Upper lobe of left lung (tissue), 6 donors: Measurements from ENCODE around the gene FBXO39. TPM values are rescaled to one million over a fixed set of nuclear protein-coding genes. Genes with fewer than 3 reads are reported as not detected.

Source experiments
- ATAC-seq, 2 donors: fragments of 200-7000 bp; cut with Tn5 transposase; one replicate each; pipeline ENCODE4 v1.9.1; 2022; ENCODE audit warnings: mild to moderate bottlenecking in 2 of 2, moderate library complexity in 2 of 2; ENCODE audit not compliant: low FRiP score in 2 of 2
- DNase-seq, 2 donors: peaks; one replicate each; pipeline ENCODE4 v3.0.0-alpha.2; 2019 to 2020
- H3K27ac ChIP-seq, 4 donors: fragments of 200-600 bp; sonication (generic); one replicate each; pipeline ENCODE4 v1.5.1; 2016 to 2019
- H3K27me3 ChIP-seq, 4 donors: fragments of 200-600 bp; sonication (generic); one replicate each; pipeline ENCODE4 v1.5.1; 2017 to 2019
- H3K36me3 ChIP-seq, 4 donors: fragments of 200-600 bp; sonication (generic); one replicate each; pipeline ENCODE4 v1.5.1; 2016 to 2019
- H3K4me1 ChIP-seq, 4 donors: fragments of 200-600 bp; sonication (generic); one replicate each; pipeline ENCODE4 v1.5.1; 2018 to 2019
- H3K4me3 ChIP-seq, 4 donors: fragments of 200-600 bp; sonication (generic); one replicate each; pipeline ENCODE4 v1.5.1; 2017 to 2019; ENCODE audit warnings: mild to moderate bottlenecking in 2 of 4, moderate library complexity in 1 of 4
- H3K9me3 ChIP-seq, 4 donors: fragments of 200-600 bp; sonication (generic); one replicate each; pipeline ENCODE4 v1.5.1; 2018 to 2019
- EP300 ChIP-seq, 4 donors: sonication (generic); formaldehyde crosslinking; IDR thresholded peaks; one replicate each; pipeline ENCODE4 v1.5.1; 2017; ENCODE audit warnings: antibody characterized with exemption in 4 of 4, control low read depth in 2 of 4
- POLR2A ChIP-seq, 4 donors: fragments of 450-650 bp; IDR thresholded peaks; one replicate each; pipeline ENCODE4 v1.5.1; 2016 to 2017; ENCODE audit warnings: antibody characterized with exemption in 4 of 4, mild to moderate bottlenecking in 2 of 4
- POLR2AphosphoS5 ChIP-seq, 2 donors: sonication (generic); formaldehyde crosslinking; IDR thresholded peaks; one replicate each; pipeline ENCODE4 v1.5.1; 2017; ENCODE audit warnings: antibody characterized with exemption in 2 of 2
- WGBS, 2 donors: methylation state at CpG; one replicate each; pipeline ENCODE4 v1.1.5; 2017 to 2018; 5-methylcytosine and 5-hydroxymethylcytosine counted together
- total RNA-seq, 6 donors: library from RNA; depleted of rRNA in 4 of 6; stranded (reverse); fragments of >200 nt in 4 of 6; gene quantifications; one replicate each; pipeline versions ENCODE4 v1.1.0 to v1.2.1, GENCODE V29; 2016 to 2021
- TF ChIP-seq, protein P1 (sequence below), 6 experiments: fragments of 450-650 bp in 4 of 6; fragments of 200-600 bp in 2 of 6; sonication (generic) in 2 of 6; IDR thresholded peaks; one replicate each; pipeline ENCODE4 v1.5.1; 2016 to 2019; ENCODE audit warnings: antibody characterized with exemption in 6 of 6
- donor health status: DM: no; HTN: no; CAD: no; lungs with moderate emphysema.
- donor health status: DM: no; HTN: yes; CAD: no; lungs with severe emphysema.

The FBXO39 gene
- total RNA-seq, 6 donors from 2014 or later: 0.33 to 3.1 TPM; not detected in 4

GRCh38 chr17:6756425-6757031, 19.5 kb upstream of the FBXO39 start:
- H3K4me3 ChIP-seq: peak overlapping the region; percentile 54 to 69 (median 63)
- peaks cover 0 to 35% (median 25%) of the 10 kb centered on the region in 4 donors for H3K36me3 ChIP-seq
- 32 to 43% methylated on average over 7 to 11 of the region's 13 CpGs for WGBS, 2 donors
- no peaks in the 10 kb centered on the region for H3K9me3 ChIP-seq
- TF ChIP-seq, protein P1, sequence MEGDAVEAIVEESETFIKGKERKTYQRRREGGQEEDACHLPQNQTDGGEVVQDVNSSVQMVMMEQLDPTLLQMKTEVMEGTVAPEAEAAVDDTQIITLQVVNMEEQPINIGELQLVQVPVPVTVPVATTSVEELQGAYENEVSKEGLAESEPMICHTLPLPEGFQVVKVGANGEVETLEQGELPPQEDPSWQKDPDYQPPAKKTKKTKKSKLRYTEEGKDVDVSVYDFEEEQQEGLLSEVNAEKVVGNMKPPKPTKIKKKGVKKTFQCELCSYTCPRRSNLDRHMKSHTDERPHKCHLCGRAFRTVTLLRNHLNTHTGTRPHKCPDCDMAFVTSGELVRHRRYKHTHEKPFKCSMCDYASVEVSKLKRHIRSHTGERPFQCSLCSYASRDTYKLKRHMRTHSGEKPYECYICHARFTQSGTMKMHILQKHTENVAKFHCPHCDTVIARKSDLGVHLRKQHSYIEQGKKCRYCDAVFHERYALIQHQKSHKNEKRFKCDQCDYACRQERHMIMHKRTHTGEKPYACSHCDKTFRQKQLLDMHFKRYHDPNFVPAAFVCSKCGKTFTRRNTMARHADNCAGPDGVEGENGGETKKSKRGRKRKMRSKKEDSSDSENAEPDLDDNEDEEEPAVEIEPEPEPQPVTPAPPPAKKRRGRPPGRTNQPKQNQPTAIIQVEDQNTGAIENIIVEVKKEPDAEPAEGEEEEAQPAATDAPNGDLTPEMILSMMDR (IDR thresholded peaks at IDR 0.05): no peak
- TF ChIP-seq POLR2A (IDR thresholded peaks at IDR 0.05) (no peak), EP300 (IDR thresholded peaks at IDR 0.05) (no peak), POLR2AphosphoS5 (IDR thresholded peaks at IDR 0.05) (no peak)
- DNase-seq (peak in 1 of 2 donors; percentile 12), ATAC-seq (no peak)
- peak overlapping the region; percentile 84 to 91 (median 90) for H3K27ac ChIP-seq
- H3K27me3 ChIP-seq: no peaks in the 10 kb centered on the region
- H3K4me1 ChIP-seq: peaks cover 46 to 51% (median 48%) of the 10 kb centered on the region in 4 donors

GRCh38 chr17:6757747-6758146, 18.3 kb upstream of the FBXO39 start:
- DNase-seq (no peak), ATAC-seq (no peak)
- Histone ChIP-seq H3K27me3 (no peaks in the 10 kb centered on the region), H3K9me3 (no peaks in the 10 kb centered on the region), H3K36me3 (peaks cover 0 to 47% (median 35%) of the 10 kb centered on the region in 4 donors), H3K4me1 (peaks cover 34 to 39% (median 37%) of the 10 kb centered on the region in 4 donors), H3K4me3 (peak overlapping the region in 2 of 4 donors; percentile 3 to 69), H3K27ac (peak overlapping the region in 1 of 4 donors; percentile 18)
- TF ChIP-seq POLR2AphosphoS5 (IDR thresholded peaks at IDR 0.05) (no peak), POLR2A (IDR thresholded peaks at IDR 0.05) (no peak), EP300 (IDR thresholded peaks at IDR 0.05) (no peak)
- TF ChIP-seq, protein P1 (IDR thresholded peaks at IDR 0.05): no peak
- WGBS, 2 donors: 89 to 90% methylated on average over 2 of the region's 2 CpGs

- peaks cover 6 to 88% (median 61%) of the 10 kb centered on the region in 4 donors for H3K36me3 ChIP-seq
Observed at GRCh38 chr17:6761779-6762178, 14.2 kb upstream of the FBXO39 start.

DNA sequence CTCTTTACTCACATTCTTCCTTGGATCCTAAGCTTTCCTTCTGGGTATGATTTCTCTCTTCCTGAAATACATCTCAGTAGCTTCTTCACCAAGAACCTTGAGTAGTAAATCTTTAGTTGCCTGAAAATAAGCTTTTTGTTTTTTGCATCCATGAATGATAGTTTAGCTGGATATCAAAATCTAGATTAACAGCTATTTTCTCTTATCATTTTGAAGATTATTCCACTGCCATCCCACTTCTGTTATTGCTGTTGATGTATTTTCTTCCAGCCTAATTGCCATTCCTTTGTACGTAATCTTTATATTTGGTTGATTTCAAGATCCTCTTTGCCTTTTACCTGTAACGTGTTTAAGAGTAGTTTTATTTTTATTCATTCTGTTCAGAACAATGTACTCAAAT, 7.6 kb upstream of the FBXO39 start:
- DNase-seq: no peak

More at GRCh38 chr17:6761779-6762178, 14.2 kb upstream of the FBXO39 start:
- Histone ChIP-seq H3K4me1 (peaks cover 11 to 15% (median 14%) of the 10 kb centered on the region in 4 donors), H3K9me3 (no peaks in the 10 kb centered on the region), H3K27ac (no peak overlapping the region), H3K4me3 (no peak overlapping the region), H3K27me3 (no peaks in the 10 kb centered on the region)
- TF ChIP-seq, protein P1 (IDR thresholded peaks at IDR 0.05): no peak
- TF ChIP-seq EP300 (IDR thresholded peaks at IDR 0.05) (no peak), POLR2A (IDR thresholded peaks at IDR 0.05) (no peak), POLR2AphosphoS5 (IDR thresholded peaks at IDR 0.05) (no peak)
- WGBS, 2 donors: 85 to 95% methylated on average over 7 to 8 of the region's 8 CpGs
- no peak for DNase-seq
- ATAC-seq: no peak

More for the DNA sequence above, 7.6 kb upstream of the FBXO39 start:
- no peak overlapping the region for H3K27ac ChIP-seq
- no peaks in the 10 kb centered on the region for H3K27me3 ChIP-seq
- no peaks in the 10 kb centered on the region for H3K4me1 ChIP-seq
- H3K9me3 ChIP-seq: peaks cover 8 to 19% (median 14%) of the 10 kb centered on the region in 4 donors
- TF ChIP-seq POLR2A (IDR thresholded peaks at IDR 0.05) (no peak), EP300 (IDR thresholded peaks at IDR 0.05) (no peak), POLR2AphosphoS5 (IDR thresholded peaks at IDR 0.05) (no peak)
- TF ChIP-seq, protein P1 (IDR thresholded peaks at IDR 0.05): no peak
- 93 to 95% methylated on average over 2 of the region's 2 CpGs for WGBS, 2 donors
- no peak for ATAC-seq
- H3K36me3 ChIP-seq: peaks cover 23 to 100% (median 82%) of the 10 kb centered on the region in 4 donors
- H3K4me3 ChIP-seq: no peak overlapping the region
